GM06990 (cell line): ENCODE results near the gene PRDM5.

Experiments
- DNase-seq: peaks from one replicate; pipeline ENCODE4 v3.0.0-alpha.2; 2011; ENCODE audit not compliant: insufficient read length; ENCODE audit errors: extremely low read depth
- H3K27me3 ChIP-seq: replicated peaks from 2 replicates; pipeline ENCODE4 v1.6.0; 2011; ENCODE audit warnings: low read length; ENCODE audit not compliant: control insufficient read depth, insufficient read depth
- H3K36me3 ChIP-seq: 2 replicates; pipeline ENCODE4 v1.5.1; 2011; ENCODE audit warnings: low read length; ENCODE audit not compliant: control insufficient read depth, insufficient read depth
- H3K4me3 ChIP-seq: replicated peaks from 2 replicates; pipeline ENCODE4 v1.5.1; 2011; ENCODE audit warnings: low read depth, mild to moderate bottlenecking, control low read depth, low read length
- CTCF ChIP-seq: IDR thresholded peaks from 2 replicates; pipeline ENCODE4 v1.5.1; 2011; ENCODE audit warnings: low read length, control low read depth, mild to moderate bottlenecking, inconsistent platforms; ENCODE audit not compliant: insufficient read depth, poor library complexity, severe bottlenecking

Gene PRDM5

GRCh38 chr4:120960656-120961267, 38.2 kb upstream of the PRDM5 start:
- Histone ChIP-seq H3K36me3 (no peaks in the 10 kb centered on the region), H3K27me3 (no peaks in the 10 kb centered on the region), H3K4me3 (no peak overlapping the region)
- no peak for TF ChIP-seq CTCF
- DNase-seq = no peak

- Histone ChIP-seq H3K4me3 (no peak overlapping the region), H3K36me3 (no peaks in the 10 kb centered on the region), H3K27me3 (no peaks in the 10 kb centered on the region)
- no peak for DNase-seq
- TF ChIP-seq CTCF = no peak
Observed at GRCh38 chr4:120948382-120948781, 25.9 kb upstream of the PRDM5 start.

- no peak for DNase-seq
- no peak for TF ChIP-seq CTCF
- H3K4me3 ChIP-seq = no peak overlapping the region
- H3K27me3 ChIP-seq = no peaks in the 10 kb centered on the region
- H3K36me3 ChIP-seq = no peaks in the 10 kb centered on the region
Observed at GRCh38 chr4:120942776-120943175, 20.2 kb upstream of the PRDM5 start.

GRCh38 chr4:120940547-120940946, 18.0 kb upstream of the PRDM5 start:
- DNase-seq = no peak
- no peak for TF ChIP-seq CTCF
- no peak overlapping the region for H3K4me3 ChIP-seq
- H3K27me3 ChIP-seq = no peaks in the 10 kb centered on the region
- no peaks in the 10 kb centered on the region for H3K36me3 ChIP-seq

- no peak for TF ChIP-seq CTCF
- Histone ChIP-seq H3K36me3 (no peaks in the 10 kb centered on the region), H3K4me3 (no peak overlapping the region), H3K27me3 (no peaks in the 10 kb centered on the region)
- no peak for DNase-seq
Observed at GRCh38 chr4:120939693-120940092, 17.2 kb upstream of the PRDM5 start.

- DNase-seq = no peak
- Histone ChIP-seq H3K4me3 (no peak overlapping the region), H3K36me3 (no peaks in the 10 kb centered on the region), H3K27me3 (no peaks in the 10 kb centered on the region; the same call in 1 of the 2 replicates)
- TF ChIP-seq CTCF = no peak
Observed at GRCh38 chr4:120929847-120930246, 7.3 kb upstream of the PRDM5 start.
